NB4 (cell line): Measurements from ENCODE around the gene AGBL2.

Source experiments
- DNase-seq: peaks from one replicate; pipeline ENCODE4 v3.0.0; 2010; ENCODE audit warnings: low read depth
- H3K4me3 ChIP-seq: one replicate; pipeline ENCODE4 v1.5.1; 2011; ENCODE audit warnings: mild to moderate bottlenecking, low read depth, low read length, moderate library complexity
- CTCF ChIP-seq: IDR thresholded peaks from one replicate; pipeline ENCODE4 v1.5.1; 2012; ENCODE audit warnings: low read depth, low read length
- MAX ChIP-seq: IDR thresholded peaks from 2 replicates; pipeline ENCODE4 v1.6.1; 2011; ENCODE audit warnings: low read depth, low read length
- MYC ChIP-seq: IDR thresholded peaks from 2 replicates; pipeline ENCODE4 v1.6.1; 2011; ENCODE audit warnings: low read depth, low read length
- POLR2A ChIP-seq: IDR thresholded peaks from 2 replicates; pipeline ENCODE4 v1.6.1; 2011; ENCODE audit warnings: mild to moderate bottlenecking; ENCODE audit not compliant: insufficient read length; ENCODE audit errors: extremely low read depth

Gene AGBL2

GRCh38 chr11:47731475-47731874 lies 16.3 kb upstream of the AGBL2 start:
- no peak for TF ChIP-seq CTCF
- no peak for TF ChIP-seq MAX
- no peak for TF ChIP-seq POLR2A
- TF ChIP-seq MYC, result no peak
- H3K4me3 ChIP-seq, result no peak overlapping the region
- no peak for DNase-seq

GRCh38 chr11:47726878-47727514 lies 11.8 kb upstream of the AGBL2 start:
- DNase-seq, result no peak
- H3K4me3 ChIP-seq, result no peak overlapping the region
- TF ChIP-seq MYC, result no peak
- TF ChIP-seq MAX, result no peak
- no peak for TF ChIP-seq POLR2A
- TF ChIP-seq CTCF, result no peak

- H3K4me3 ChIP-seq, result no peak overlapping the region
- TF ChIP-seq CTCF (no peak), MYC (no peak), MAX (no peak), POLR2A (no peak)
Measured at GRCh38 chr11:47726118-47726442, 10.9 kb upstream of the AGBL2 start.

GRCh38 chr11:47725442-47726117 lies 10.4 kb upstream of the AGBL2 start:
- H3K4me3 ChIP-seq, result no peak overlapping the region
- DNase-seq, result no peak
- TF ChIP-seq CTCF (no peak), POLR2A (no peak), MYC (no peak), MAX (no peak)

More at GRCh38 chr11:47726118-47726442, 10.9 kb upstream of the AGBL2 start:
- DNase-seq, result no peak

- no peak overlapping the region for H3K4me3 ChIP-seq
- DNase-seq, result peak; percentile 85
- TF ChIP-seq MAX, result no peak
- no peak for TF ChIP-seq POLR2A
- TF ChIP-seq MYC, result no peak
- TF ChIP-seq CTCF, result no peak
Measured at GRCh38 chr11:47724041-47724729, 9.0 kb upstream of the AGBL2 start.
